ENCODE results near the gene SPART. TPM values are rescaled to one million over a fixed set of nuclear protein-coding genes. Genes with fewer than 3 reads are reported as not detected.

The SPART gene
- total and polyA plus RNA-seq, 12 donors = 15.9 to 49.8 (median 37.4) TPM

DNA sequence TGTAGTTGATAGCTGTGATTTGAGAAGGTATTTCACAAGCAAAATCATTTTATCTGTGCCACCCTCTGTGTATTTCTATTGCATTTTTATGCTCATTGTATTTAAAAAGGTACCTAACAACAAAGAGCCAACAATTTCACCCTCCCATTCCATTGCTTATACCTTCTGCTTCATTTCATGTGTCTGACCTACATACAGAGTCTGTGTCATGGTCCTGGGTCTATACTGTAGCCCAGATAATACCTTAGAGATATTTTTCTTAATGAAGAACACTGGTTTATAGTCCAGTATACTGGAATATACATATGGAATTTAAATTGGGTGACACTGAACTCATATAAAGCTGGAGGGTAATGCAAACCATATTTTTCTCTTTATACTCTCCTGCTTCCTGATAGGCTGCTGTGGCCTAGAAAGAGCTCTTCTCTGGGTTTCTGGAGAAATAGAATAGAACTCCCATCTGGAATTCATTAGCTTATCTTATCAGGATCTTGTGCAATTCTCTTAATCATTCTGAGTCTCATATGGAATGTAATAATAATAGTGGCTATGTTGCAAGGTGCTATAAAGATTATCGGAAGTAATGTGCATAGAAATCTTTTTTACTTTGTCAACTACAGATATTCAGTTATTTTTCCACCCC is 31.8 kb upstream of the SPART start:
- Histone ChIP-seq H3K9me3 (no peaks in the 10 kb centered on the region), H3K4me1 (no peaks in the 10 kb centered on the region), H3K27ac (no peak overlapping the region), H3K27me3 (no peaks in the 10 kb centered on the region), H3K4me3 (no peak overlapping the region), H3K36me3 (no peaks in the 10 kb centered on the region)
- DNase-seq (no peak), ATAC-seq (no peak)
- WGBS, 2 donors = 81 to 97% methylated on average over 1 of the region's 1 CpG
- TF ChIP-seq, protein P1, sequence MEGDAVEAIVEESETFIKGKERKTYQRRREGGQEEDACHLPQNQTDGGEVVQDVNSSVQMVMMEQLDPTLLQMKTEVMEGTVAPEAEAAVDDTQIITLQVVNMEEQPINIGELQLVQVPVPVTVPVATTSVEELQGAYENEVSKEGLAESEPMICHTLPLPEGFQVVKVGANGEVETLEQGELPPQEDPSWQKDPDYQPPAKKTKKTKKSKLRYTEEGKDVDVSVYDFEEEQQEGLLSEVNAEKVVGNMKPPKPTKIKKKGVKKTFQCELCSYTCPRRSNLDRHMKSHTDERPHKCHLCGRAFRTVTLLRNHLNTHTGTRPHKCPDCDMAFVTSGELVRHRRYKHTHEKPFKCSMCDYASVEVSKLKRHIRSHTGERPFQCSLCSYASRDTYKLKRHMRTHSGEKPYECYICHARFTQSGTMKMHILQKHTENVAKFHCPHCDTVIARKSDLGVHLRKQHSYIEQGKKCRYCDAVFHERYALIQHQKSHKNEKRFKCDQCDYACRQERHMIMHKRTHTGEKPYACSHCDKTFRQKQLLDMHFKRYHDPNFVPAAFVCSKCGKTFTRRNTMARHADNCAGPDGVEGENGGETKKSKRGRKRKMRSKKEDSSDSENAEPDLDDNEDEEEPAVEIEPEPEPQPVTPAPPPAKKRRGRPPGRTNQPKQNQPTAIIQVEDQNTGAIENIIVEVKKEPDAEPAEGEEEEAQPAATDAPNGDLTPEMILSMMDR (IDR thresholded peaks at IDR 0.05) = no peak
- intact Hi-C loops (cut with DNase I) = no loop called here

DNA sequence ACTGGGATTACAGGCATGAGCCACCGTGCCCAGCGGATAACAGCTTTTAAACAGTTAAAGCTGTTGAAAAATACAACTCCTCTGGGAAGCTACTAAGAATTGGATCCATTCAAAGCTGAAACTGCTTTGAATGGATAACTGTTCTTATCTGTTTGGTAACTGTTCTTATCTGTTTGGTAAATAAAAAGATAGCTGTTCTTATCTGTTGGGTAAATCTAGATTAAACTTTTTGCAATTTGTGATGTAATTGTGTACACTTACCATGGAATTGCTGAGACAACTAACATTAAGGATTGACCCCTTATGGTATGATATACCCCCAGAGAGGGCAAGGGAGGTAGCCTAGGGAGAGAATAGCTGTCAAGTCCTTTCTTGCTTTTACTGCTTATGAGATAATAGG is 27.9 kb upstream of the SPART start:
- Histone ChIP-seq H3K27ac (no peak overlapping the region), H3K36me3 (no peaks in the 10 kb centered on the region), H3K9me3 (no peaks in the 10 kb centered on the region), H3K27me3 (no peaks in the 10 kb centered on the region), H3K4me1 (no peaks in the 10 kb centered on the region), H3K4me3 (no peak overlapping the region)
- ATAC-seq (no peak), DNase-seq (no peak)
- TF ChIP-seq, protein P1 (IDR thresholded peaks at IDR 0.05) = no peak
- 78 to 87% methylated on average over 2 of the region's 2 CpGs for WGBS, 2 donors
- intact Hi-C loops (cut with DNase I) = no loop called here

DNA sequence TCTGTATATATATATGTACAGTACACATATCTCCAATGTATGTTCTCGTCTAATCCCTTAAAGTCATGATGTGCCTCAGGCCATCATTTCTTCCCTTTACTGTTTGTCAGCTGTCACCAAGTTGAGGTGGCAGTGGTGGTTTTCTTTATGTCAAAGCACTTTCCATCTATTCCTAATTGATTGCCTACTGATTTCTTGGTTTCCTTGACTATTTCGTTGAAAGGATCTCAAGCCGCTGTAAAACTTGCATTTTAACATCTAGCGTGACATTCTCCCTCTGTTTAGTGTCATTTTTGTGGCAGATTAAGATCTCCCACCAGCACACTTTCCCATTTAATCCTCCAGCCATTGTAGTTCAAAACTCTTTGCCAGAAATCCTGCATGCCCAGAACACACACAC is 25.0 kb upstream of the SPART start:
- no peak overlapping the region for H3K27ac ChIP-seq
- H3K9me3 ChIP-seq = no peaks in the 10 kb centered on the region
- intact Hi-C loops (cut with DNase I) = no loop called here
- no peaks in the 10 kb centered on the region for H3K27me3 ChIP-seq
- TF ChIP-seq, protein P1 (IDR thresholded peaks at IDR 0.05) = no peak
- no peak overlapping the region for H3K4me3 ChIP-seq
- no peaks in the 10 kb centered on the region for H3K4me1 ChIP-seq
- no peak for ATAC-seq
- 94 to 96% methylated on average over 4 of the region's 4 CpGs for WGBS, 2 donors
- no peak for DNase-seq
- H3K36me3 ChIP-seq = no peaks in the 10 kb centered on the region

DNA sequence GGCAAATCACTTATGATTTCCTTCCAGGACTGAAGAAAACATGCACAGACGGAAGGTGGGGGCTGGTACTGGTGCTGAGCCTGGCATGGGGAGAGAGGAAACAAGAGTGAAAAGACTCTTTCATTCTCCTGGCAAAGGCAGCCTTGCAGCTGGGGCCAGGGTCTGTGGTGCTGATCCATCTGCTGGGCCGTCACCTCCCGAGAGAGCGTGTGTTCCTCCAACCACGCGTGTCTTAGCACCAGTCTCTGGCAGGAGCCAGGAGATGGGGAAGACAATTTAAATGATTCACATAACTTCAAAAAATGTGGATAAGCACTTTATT is 23.9 kb upstream of the SPART start:
- TF ChIP-seq, protein P1 (IDR thresholded peaks at IDR 0.05) = no peak
- Histone ChIP-seq H3K4me1 (no peaks in the 10 kb centered on the region), H3K36me3 (no peaks in the 10 kb centered on the region), H3K27me3 (no peaks in the 10 kb centered on the region), H3K4me3 (no peak overlapping the region), H3K9me3 (no peaks in the 10 kb centered on the region), H3K27ac (peak overlapping the region in 3 of 10 donors; percentile 12 to 39 (median 13))
- DNase-seq (peak; percentile 21 to 35), ATAC-seq (peak in 7 of 8 donors; percentile 50 to 81 (median 67))
- intact Hi-C loops (cut with DNase I) = no loop called here
- WGBS, 2 donors = 73 to 83% methylated on average over 6 of the region's 6 CpGs

Measured in heart right ventricle (tissue), 16 donors.